ENCODE data around the gene GANAB. TPM values are rescaled to one million over a fixed set of nuclear protein-coding genes. Genes with fewer than 3 reads are reported as not detected.

The GANAB gene
- total and polyA plus RNA-seq, 4 donors = 104 to 266 (median 168) TPM

GRCh38 chr11:62601372-62602140 lies 44.9 kb downstream of the GANAB start, which contains the start of gene MTA2:
Gene MTA2 (minus strand): TSS chr11:62601865. CDS start chr11:62601450, 415 bp downstream.
- no peak for TF ChIP-seq CTCF (IDR thresholded peaks at IDR 0.05; ENCODE audit: control extremely low read depth, extremely low read depth)
- peak within 1 kb of the TSS; percentile 88 for H3K4me3 ChIP-seq
- no peaks in the 10 kb centered on the region for H3K9me3 ChIP-seq (ENCODE audit: control insufficient read depth in 4 of 4, insufficient read depth in 3 of 4, low read length in 3 of 4)
- peak within 1 kb of the TSS; percentile 53 to 90 for H3K9ac ChIP-seq (ENCODE audit: insufficient read depth in 1 of 2, low read length in 2 of 2)
- 0% methylated on average over 67 to 83 of the region's 83 CpGs for WGBS, 2 donors
- ATAC-seq (ENCODE audit: insufficient read depth, low FRiP score) (peak; percentile 92), DNase-seq (peak; percentile 99)
- no peaks in the 10 kb centered on the region for H3K27me3 ChIP-seq (ENCODE audit: control insufficient read depth in 3 of 3, insufficient read depth in 3 of 3, low read length in 2 of 3)
- H3K27ac ChIP-seq (ENCODE audit: low read depth in 1 of 2, low read length in 1 of 2) = peak within 1 kb of the TSS; percentile 92 to 96
- H3K4me1 ChIP-seq (ENCODE audit: control insufficient read depth in 5 of 5, insufficient read depth in 5 of 5, low read length in 5 of 5) = peaks cover 8 to 36% (median 12%) of the 10 kb centered on the region in 5 donors
- H3K36me3 ChIP-seq (ENCODE audit: control insufficient read depth in 4 of 4, insufficient read depth in 4 of 4, low read length in 4 of 4) = peaks cover 12 to 38% (median 31%) of the 10 kb centered on the region in 4 donors

GRCh38 chr11:62601122-62601371 lies 45.4 kb downstream of the GANAB start:
- no peaks in the 10 kb centered on the region for H3K27me3 ChIP-seq (ENCODE audit: control insufficient read depth in 3 of 3, insufficient read depth in 3 of 3, low read length in 2 of 3)
- no peak for DNase-seq
- H3K36me3 ChIP-seq (ENCODE audit: control insufficient read depth in 4 of 4, insufficient read depth in 4 of 4, low read length in 4 of 4) = peaks cover 17 to 41% (median 36%) of the 10 kb centered on the region in 4 donors
- WGBS, 2 donors = 0 to 1% methylated on average over 29 to 30 of the region's 30 CpGs
- peaks cover 8 to 36% (median 12%) of the 10 kb centered on the region in 5 donors for H3K4me1 ChIP-seq (ENCODE audit: control insufficient read depth in 5 of 5, insufficient read depth in 5 of 5, low read length in 5 of 5)
- H3K9ac ChIP-seq (ENCODE audit: insufficient read depth in 1 of 2, low read length in 2 of 2) = peak overlapping the region; percentile 53 to 90
- H3K27ac ChIP-seq (ENCODE audit: low read depth in 1 of 2, low read length in 1 of 2) = peak overlapping the region; percentile 92 to 96
- peak overlapping the region; percentile 88 for H3K4me3 ChIP-seq
- no peak for TF ChIP-seq CTCF (IDR thresholded peaks at IDR 0.05; ENCODE audit: control extremely low read depth, extremely low read depth)
- peak; percentile 6 for ATAC-seq (ENCODE audit: insufficient read depth, low FRiP score)
- no peaks in the 10 kb centered on the region for H3K9me3 ChIP-seq (ENCODE audit: control insufficient read depth in 4 of 4, insufficient read depth in 3 of 4, low read length in 3 of 4)

DNA sequence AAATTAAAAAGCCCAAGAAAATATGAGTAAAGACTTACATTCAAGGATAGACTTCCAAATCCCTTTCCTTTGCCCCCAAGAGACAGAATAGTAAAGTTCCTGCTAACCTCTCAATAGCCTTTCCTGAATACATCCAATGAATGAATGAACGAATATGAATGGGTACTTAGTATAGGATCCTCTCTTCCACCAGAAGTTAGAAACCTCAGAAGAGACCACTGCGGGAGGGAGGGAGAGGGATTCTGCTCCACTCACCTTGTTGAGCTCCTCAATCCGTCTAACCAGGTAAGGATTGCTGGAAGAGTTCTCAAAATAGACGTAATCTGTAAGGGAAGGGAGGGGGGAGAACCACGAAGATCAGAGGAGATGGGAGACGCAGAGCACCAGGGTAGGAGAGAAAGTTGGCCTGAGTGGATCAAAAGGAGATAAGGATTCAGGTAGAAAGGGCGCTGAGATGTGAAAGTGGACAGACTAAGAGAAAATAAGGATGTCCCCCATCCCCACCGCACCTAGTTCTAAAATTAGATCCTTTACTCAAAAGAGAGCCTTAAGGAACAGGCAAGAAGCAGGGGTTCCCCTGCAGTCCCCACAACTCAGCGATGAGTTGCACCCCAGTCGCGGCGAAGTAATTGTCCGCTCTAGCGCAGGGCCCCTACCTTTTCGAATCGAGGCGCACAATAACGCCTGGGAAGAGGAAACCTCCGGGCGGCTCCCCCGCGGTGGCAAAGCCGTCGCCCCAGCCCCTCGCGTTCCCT lies 45.9 kb downstream of the GANAB start:
- no peak for TF ChIP-seq CTCF (IDR thresholded peaks at IDR 0.05; ENCODE audit: control extremely low read depth, extremely low read depth)
- DNase-seq (no peak), ATAC-seq (ENCODE audit: insufficient read depth, low FRiP score) (no peak)
- peaks cover 22 to 46% (median 39%) of the 10 kb centered on the region in 4 donors for H3K36me3 ChIP-seq (ENCODE audit: control insufficient read depth in 4 of 4, insufficient read depth in 4 of 4, low read length in 4 of 4)
- H3K9me3 ChIP-seq (ENCODE audit: control insufficient read depth in 4 of 4, insufficient read depth in 3 of 4, low read length in 3 of 4) = no peaks in the 10 kb centered on the region
- WGBS, 2 donors = 1% methylated on average over 26 of the region's 26 CpGs
- peak overlapping the region; percentile 88 for H3K4me3 ChIP-seq
- peak overlapping the region; percentile 92 to 96 for H3K27ac ChIP-seq (ENCODE audit: low read depth in 1 of 2, low read length in 1 of 2)
- no peaks in the 10 kb centered on the region for H3K27me3 ChIP-seq (ENCODE audit: control insufficient read depth in 3 of 3, insufficient read depth in 3 of 3, low read length in 2 of 3)
- peaks cover 8 to 36% (median 12%) of the 10 kb centered on the region in 5 donors for H3K4me1 ChIP-seq (ENCODE audit: control insufficient read depth in 5 of 5, insufficient read depth in 5 of 5, low read length in 5 of 5)
- H3K9ac ChIP-seq (ENCODE audit: insufficient read depth in 1 of 2, low read length in 2 of 2) = peak overlapping the region; percentile 53 to 90
